ENCODE results near the gene MFAP5. TPM values are rescaled to one million over a fixed set of nuclear protein-coding genes. Genes with fewer than 3 reads are reported as not detected.

MFAP5 gene
- total RNA-seq, 1 donor from 2014 or later, result not detected

GRCh38 chr12:8664228-8664913, 1.7 kb upstream of the MFAP5 start:
- H3K9me3 Mint-ChIP-seq, result no peaks in the 10 kb centered on the region
- peaks cover 24% of the 10 kb centered on the region for H3K27me3 Mint-ChIP-seq (ENCODE audit: insufficient read depth)
- H3K36me3 Mint-ChIP-seq (ENCODE audit: low read depth), result no peaks in the 10 kb centered on the region
- no peak for DNase-seq (ENCODE audit: low spot score)
- H3K4me1 Mint-ChIP-seq (ENCODE audit: low read depth), result no peaks in the 10 kb centered on the region
- no peak overlapping the region for H3K4me3 Mint-ChIP-seq
- intact Hi-C loops (cut with micrococcal nuclease), result no loop called here
- H3K27ac Mint-ChIP-seq, result no peak overlapping the region

GRCh38 chr12:8661751-8662150, 875 bp downstream of the MFAP5 start:
- Mint-ChIP-seq H3K9me3 (no peaks in the 10 kb centered on the region), H3K36me3 (ENCODE audit: low read depth) (no peaks in the 10 kb centered on the region), H3K4me3 (no peak overlapping the region), H3K27ac (no peak overlapping the region), H3K27me3 (ENCODE audit: insufficient read depth) (peaks cover 21% of the 10 kb centered on the region), H3K4me1 (ENCODE audit: low read depth) (no peaks in the 10 kb centered on the region)
- DNase-seq (ENCODE audit: low spot score), result no peak
- intact Hi-C loops (cut with micrococcal nuclease), result no loop called here

- intact Hi-C loops (cut with micrococcal nuclease), result no loop called here
- H3K4me3 Mint-ChIP-seq, result no peak overlapping the region
- H3K27ac Mint-ChIP-seq, result no peak overlapping the region
- peaks cover 21% of the 10 kb centered on the region for H3K27me3 Mint-ChIP-seq (ENCODE audit: insufficient read depth)
- H3K4me1 Mint-ChIP-seq (ENCODE audit: low read depth), result no peaks in the 10 kb centered on the region
- no peaks in the 10 kb centered on the region for H3K9me3 Mint-ChIP-seq
- H3K36me3 Mint-ChIP-seq (ENCODE audit: low read depth), result no peaks in the 10 kb centered on the region
- no peak for DNase-seq (ENCODE audit: low spot score)
Observed at GRCh38 chr12:8661016-8661415, 1.6 kb downstream of the MFAP5 start.

- Mint-ChIP-seq H3K36me3 (ENCODE audit: low read depth) (no peaks in the 10 kb centered on the region), H3K4me1 (ENCODE audit: low read depth) (no peaks in the 10 kb centered on the region), H3K4me3 (no peak overlapping the region), H3K27ac (no peak overlapping the region), H3K9me3 (no peaks in the 10 kb centered on the region), H3K27me3 (ENCODE audit: insufficient read depth) (peaks cover 30% of the 10 kb centered on the region)
- DNase-seq (ENCODE audit: low spot score), result no peak
- intact Hi-C loops (cut with micrococcal nuclease), result no loop called here
Observed at GRCh38 chr12:8658346-8658745, 4.3 kb downstream of the MFAP5 start.

GRCh38 chr12:8655421-8655820, 7.2 kb downstream of the MFAP5 start:
- Mint-ChIP-seq H3K27me3 (ENCODE audit: insufficient read depth) (peaks cover 46% of the 10 kb centered on the region), H3K27ac (no peak overlapping the region), H3K36me3 (ENCODE audit: low read depth) (no peaks in the 10 kb centered on the region), H3K9me3 (no peaks in the 10 kb centered on the region), H3K4me1 (ENCODE audit: low read depth) (no peaks in the 10 kb centered on the region), H3K4me3 (no peak overlapping the region)
- intact Hi-C loops (cut with micrococcal nuclease), result no loop called here
- DNase-seq (ENCODE audit: low spot score), result no peak

- intact Hi-C loops (cut with micrococcal nuclease), result loop anchor here (1.0 to 2.0 kb wide), 5 partner anchors 50 to 716 kb away; no protein-coding TSS in a partner anchor
- H3K27ac Mint-ChIP-seq, result peak overlapping the region; percentile 54
Observed at GRCh38 chr12:8648576-8649205, 13.9 kb downstream of the MFAP5 start.

GRCh38 chr12:8647968-8648367, 14.7 kb downstream of the MFAP5 start:
- no peak overlapping the region for H3K27ac Mint-ChIP-seq
- no peak overlapping the region for H3K4me3 Mint-ChIP-seq
- H3K36me3 Mint-ChIP-seq (ENCODE audit: low read depth), result peaks cover 3% of the 10 kb centered on the region
- H3K27me3 Mint-ChIP-seq (ENCODE audit: insufficient read depth), result peaks cover 46% of the 10 kb centered on the region
- intact Hi-C loops (cut with micrococcal nuclease), result loop anchor here (1.0 to 2.0 kb wide), 5 partner anchors 51 to 717 kb away; no protein-coding TSS in a partner anchor
- DNase-seq (ENCODE audit: low spot score), result no peak
- peaks cover 46% of the 10 kb centered on the region for H3K4me1 Mint-ChIP-seq (ENCODE audit: low read depth)
- H3K9me3 Mint-ChIP-seq, result peaks cover 7% of the 10 kb centered on the region

More at GRCh38 chr12:8648576-8649205, 13.9 kb downstream of the MFAP5 start:
- H3K4me3 Mint-ChIP-seq, result no peak overlapping the region
- H3K9me3 Mint-ChIP-seq, result peaks cover 7% of the 10 kb centered on the region
- peaks cover 53% of the 10 kb centered on the region for H3K27me3 Mint-ChIP-seq (ENCODE audit: insufficient read depth)
- peaks cover 3% of the 10 kb centered on the region for H3K36me3 Mint-ChIP-seq (ENCODE audit: low read depth)
- H3K4me1 Mint-ChIP-seq (ENCODE audit: low read depth), result peaks cover 45% of the 10 kb centered on the region
- peak; percentile 67 for DNase-seq (ENCODE audit: low spot score)

- peaks cover 42% of the 10 kb centered on the region for H3K4me1 Mint-ChIP-seq (ENCODE audit: low read depth)
- peak; percentile 60 for DNase-seq (ENCODE audit: low spot score)
- peaks cover 3% of the 10 kb centered on the region for H3K36me3 Mint-ChIP-seq (ENCODE audit: low read depth)
- H3K27me3 Mint-ChIP-seq (ENCODE audit: insufficient read depth), result peaks cover 34% of the 10 kb centered on the region
- peaks cover 7% of the 10 kb centered on the region for H3K9me3 Mint-ChIP-seq
- intact Hi-C loops (cut with micrococcal nuclease), result no loop called here
- peak overlapping the region; percentile 59 for H3K4me3 Mint-ChIP-seq
- peak overlapping the region; percentile 33 for H3K27ac Mint-ChIP-seq
Observed at GRCh38 chr12:8644345-8645248, 18.0 kb downstream of the MFAP5 start.

GRCh38 chr12:8642775-8643174, 19.9 kb downstream of the MFAP5 start:
- Mint-ChIP-seq H3K27ac (no peak overlapping the region), H3K4me3 (no peak overlapping the region), H3K36me3 (ENCODE audit: low read depth) (peaks cover 3% of the 10 kb centered on the region), H3K9me3 (peaks cover 7% of the 10 kb centered on the region), H3K4me1 (ENCODE audit: low read depth) (peaks cover 24% of the 10 kb centered on the region), H3K27me3 (ENCODE audit: insufficient read depth) (peaks cover 37% of the 10 kb centered on the region)
- no peak for DNase-seq (ENCODE audit: low spot score)
- intact Hi-C loops (cut with micrococcal nuclease), result no loop called here

GRCh38 chr12:8639936-8640335, 22.7 kb downstream of the MFAP5 start:
- peaks cover 14% of the 10 kb centered on the region for H3K4me1 Mint-ChIP-seq (ENCODE audit: low read depth)
- no peak for DNase-seq (ENCODE audit: low spot score)
- peaks cover 4% of the 10 kb centered on the region for H3K9me3 Mint-ChIP-seq
- H3K27me3 Mint-ChIP-seq (ENCODE audit: insufficient read depth), result peaks cover 49% of the 10 kb centered on the region
- H3K27ac Mint-ChIP-seq, result no peak overlapping the region
- peaks cover 3% of the 10 kb centered on the region for H3K36me3 Mint-ChIP-seq (ENCODE audit: low read depth)
- no peak overlapping the region for H3K4me3 Mint-ChIP-seq
- intact Hi-C loops (cut with micrococcal nuclease), result no loop called here

- no peak for DNase-seq (ENCODE audit: low spot score)
- no peaks in the 10 kb centered on the region for H3K36me3 Mint-ChIP-seq (ENCODE audit: low read depth)
- H3K27ac Mint-ChIP-seq, result no peak overlapping the region
- intact Hi-C loops (cut with micrococcal nuclease), result no loop called here
- H3K4me3 Mint-ChIP-seq, result no peak overlapping the region
- no peaks in the 10 kb centered on the region for H3K9me3 Mint-ChIP-seq
- H3K27me3 Mint-ChIP-seq (ENCODE audit: insufficient read depth), result peaks cover 57% of the 10 kb centered on the region
- peaks cover 4% of the 10 kb centered on the region for H3K4me1 Mint-ChIP-seq (ENCODE audit: low read depth)
Observed at GRCh38 chr12:8638951-8639350, 23.7 kb downstream of the MFAP5 start.

- no peaks in the 10 kb centered on the region for H3K36me3 Mint-ChIP-seq (ENCODE audit: low read depth)
- no peak overlapping the region for H3K4me3 Mint-ChIP-seq
- intact Hi-C loops (cut with micrococcal nuclease), result no loop called here
- DNase-seq (ENCODE audit: low spot score), result no peak
- no peak overlapping the region for H3K27ac Mint-ChIP-seq
- H3K4me1 Mint-ChIP-seq (ENCODE audit: low read depth), result no peaks in the 10 kb centered on the region
- H3K9me3 Mint-ChIP-seq, result no peaks in the 10 kb centered on the region
- peaks cover 60% of the 10 kb centered on the region for H3K27me3 Mint-ChIP-seq (ENCODE audit: insufficient read depth)
Observed at GRCh38 chr12:8637666-8638065, 25.0 kb downstream of the MFAP5 start.

DNA sequence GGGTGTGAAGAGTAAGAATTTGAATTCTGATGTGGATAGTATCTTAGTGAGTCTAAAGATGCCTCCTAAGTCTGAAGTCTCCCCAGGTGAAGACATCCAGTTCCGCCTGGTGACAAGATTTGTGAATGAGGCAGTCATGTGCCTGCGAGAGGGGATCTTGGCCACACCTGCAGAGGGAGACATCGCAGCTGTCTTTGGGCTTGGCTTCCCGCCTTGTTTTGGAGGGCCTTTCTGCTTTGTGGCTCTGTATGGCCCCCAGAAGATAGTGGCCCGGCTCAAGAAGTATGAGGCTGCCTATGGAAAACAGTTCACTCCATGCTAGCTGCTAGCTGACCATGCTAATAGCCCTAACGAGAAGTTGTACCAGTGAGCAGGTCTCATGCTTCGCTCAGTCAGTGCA, 25.4 kb downstream of the MFAP5 start:
- Mint-ChIP-seq H3K27me3 (ENCODE audit: insufficient read depth) (peaks cover 64% of the 10 kb centered on the region), H3K36me3 (ENCODE audit: low read depth) (no peaks in the 10 kb centered on the region), H3K4me1 (ENCODE audit: low read depth) (no peaks in the 10 kb centered on the region), H3K27ac (no peak overlapping the region), H3K4me3 (no peak overlapping the region), H3K9me3 (no peaks in the 10 kb centered on the region)
- intact Hi-C loops (cut with micrococcal nuclease), result no loop called here
- DNase-seq (ENCODE audit: low spot score), result no peak

All from activated T-helper 1 cell treated with anti-CD3 and anti-CD28 coated beads, Interleukin-12 subunit alpha, Interleukin-12 subunit beta, Interleukin-2, Interleukin-4 antibody, amounts not matched to agents 30 ng/mL and 10 ng/mL and 1 ng/mL, durations not matched to agents 14 hours and 24 hours and 36 hours (primary cell).